Osteoblast (primary cell): ENCODE measurements around the gene ITPKC. TPM values are rescaled to one million over a fixed set of nuclear protein-coding genes. Genes with fewer than 3 reads are reported as not detected.

Experiments
- DNase-seq: peaks from one replicate; pipeline ENCODE4 v3.0.0; 2011; ENCODE audit warnings: low spot score, mixed read lengths; ENCODE audit not compliant: insufficient read length; ENCODE audit errors: missing footprints
- H2AFZ ChIP-seq: 2 replicates; pipeline ENCODE4 v1.6.0; 2011; ENCODE audit warnings: mild to moderate bottlenecking, low read length
- H3K27ac ChIP-seq: 2 replicates; pipeline ENCODE4 v1.5.1; 2011; ENCODE audit warnings: mild to moderate bottlenecking, low read depth, low read length, moderate library complexity
- H3K27me3 ChIP-seq: 2 replicates; pipeline ENCODE4 v1.6.0; 2012; ENCODE audit warnings: mild to moderate bottlenecking, control low read depth, inconsistent platforms, low read length, moderate library complexity; ENCODE audit not compliant: insufficient read depth
- H3K36me3 ChIP-seq: 2 replicates; pipeline ENCODE4 v1.5.1; 2011; ENCODE audit warnings: mild to moderate bottlenecking, low read length, control low read depth, moderate library complexity; ENCODE audit not compliant: insufficient read depth
- H3K4me1 ChIP-seq: 2 replicates; pipeline ENCODE4 v1.5.1; 2011; ENCODE audit warnings: mild to moderate bottlenecking, low read length, control low read depth, moderate library complexity; ENCODE audit not compliant: insufficient read depth
- H3K4me2 ChIP-seq: 2 replicates; pipeline ENCODE4 v1.6.0; 2011; ENCODE audit warnings: mild to moderate bottlenecking, low read length; ENCODE audit not compliant: insufficient read depth
- H3K4me3 ChIP-seq: fragments of 200-600 bp; sonication (generic); 3 replicates; pipeline ENCODE4 v1.5.1; 2012; ENCODE audit warnings: mild to moderate bottlenecking, low read length, inconsistent platforms; ENCODE audit not compliant: insufficient read depth
- H3K79me2 ChIP-seq: 2 replicates; pipeline ENCODE4 v1.6.0; 2012; ENCODE audit warnings: mild to moderate bottlenecking, low read length, control low read depth, inconsistent platforms; ENCODE audit not compliant: insufficient read depth
- H3K9me3 ChIP-seq: 2 replicates; pipeline ENCODE4 v1.5.1; 2011; ENCODE audit warnings: low read depth, low read length, control low read depth
- H4K20me1 ChIP-seq: 2 replicates; pipeline ENCODE4 v1.6.0; 2012; ENCODE audit warnings: mild to moderate bottlenecking, low read length, control low read depth; ENCODE audit not compliant: insufficient read depth
- total RNA-seq: library from RNA; depleted of rRNA; stranded (reverse); fragments of >200 nt; gene quantifications from 2 replicates; pipeline ENCODE4 v1.2.3, GENCODE V29; 2012
- TF ChIP-seq, protein P1 (sequence below): IDR thresholded peaks from 2 replicates; pipeline ENCODE4 v1.5.1; 2011; ENCODE audit warnings: mild to moderate bottlenecking, low read depth, low read length, moderate library complexity; ENCODE audit errors: extremely low read depth

ITPKC gene
- total RNA-seq, 1 donor = 9.8 TPM

DNA sequence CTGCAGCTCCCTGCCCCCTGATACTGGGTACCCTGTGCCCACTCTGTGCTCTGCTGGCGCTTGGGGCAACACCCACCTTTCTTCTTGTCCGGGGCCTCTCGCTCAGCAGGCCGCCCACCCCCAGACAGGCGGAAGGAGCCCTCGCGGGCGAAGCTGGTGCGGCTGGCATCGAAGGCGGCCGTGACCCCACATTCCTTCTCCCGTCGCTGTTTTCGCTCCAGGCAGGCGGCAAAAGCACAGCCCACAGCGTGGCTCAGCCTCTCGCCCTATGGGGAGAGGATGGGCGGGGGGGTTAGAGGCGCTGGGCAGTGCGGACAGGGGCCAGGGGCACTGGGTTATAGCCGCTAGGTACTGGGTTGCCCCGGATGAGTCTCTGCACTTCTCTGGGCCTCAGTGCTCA is 39.8 kb upstream of the ITPKC start:
- Histone ChIP-seq H2AFZ (no peak overlapping the region), H3K4me3 (no peak overlapping the region), H3K27me3 (no peaks in the 10 kb centered on the region), H3K79me2 (no peaks in the 10 kb centered on the region), H3K27ac (no peak overlapping the region), H3K4me1 (no peaks in the 10 kb centered on the region), H3K9me3 (no peaks in the 10 kb centered on the region), H3K4me2 (no peak overlapping the region), H4K20me1 (peaks cover 15% of the 10 kb centered on the region), H3K36me3 (peaks cover 92% of the 10 kb centered on the region)
- TF ChIP-seq, protein P1, sequence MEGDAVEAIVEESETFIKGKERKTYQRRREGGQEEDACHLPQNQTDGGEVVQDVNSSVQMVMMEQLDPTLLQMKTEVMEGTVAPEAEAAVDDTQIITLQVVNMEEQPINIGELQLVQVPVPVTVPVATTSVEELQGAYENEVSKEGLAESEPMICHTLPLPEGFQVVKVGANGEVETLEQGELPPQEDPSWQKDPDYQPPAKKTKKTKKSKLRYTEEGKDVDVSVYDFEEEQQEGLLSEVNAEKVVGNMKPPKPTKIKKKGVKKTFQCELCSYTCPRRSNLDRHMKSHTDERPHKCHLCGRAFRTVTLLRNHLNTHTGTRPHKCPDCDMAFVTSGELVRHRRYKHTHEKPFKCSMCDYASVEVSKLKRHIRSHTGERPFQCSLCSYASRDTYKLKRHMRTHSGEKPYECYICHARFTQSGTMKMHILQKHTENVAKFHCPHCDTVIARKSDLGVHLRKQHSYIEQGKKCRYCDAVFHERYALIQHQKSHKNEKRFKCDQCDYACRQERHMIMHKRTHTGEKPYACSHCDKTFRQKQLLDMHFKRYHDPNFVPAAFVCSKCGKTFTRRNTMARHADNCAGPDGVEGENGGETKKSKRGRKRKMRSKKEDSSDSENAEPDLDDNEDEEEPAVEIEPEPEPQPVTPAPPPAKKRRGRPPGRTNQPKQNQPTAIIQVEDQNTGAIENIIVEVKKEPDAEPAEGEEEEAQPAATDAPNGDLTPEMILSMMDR = no peak
- DNase-seq = peak; percentile 41

DNA sequence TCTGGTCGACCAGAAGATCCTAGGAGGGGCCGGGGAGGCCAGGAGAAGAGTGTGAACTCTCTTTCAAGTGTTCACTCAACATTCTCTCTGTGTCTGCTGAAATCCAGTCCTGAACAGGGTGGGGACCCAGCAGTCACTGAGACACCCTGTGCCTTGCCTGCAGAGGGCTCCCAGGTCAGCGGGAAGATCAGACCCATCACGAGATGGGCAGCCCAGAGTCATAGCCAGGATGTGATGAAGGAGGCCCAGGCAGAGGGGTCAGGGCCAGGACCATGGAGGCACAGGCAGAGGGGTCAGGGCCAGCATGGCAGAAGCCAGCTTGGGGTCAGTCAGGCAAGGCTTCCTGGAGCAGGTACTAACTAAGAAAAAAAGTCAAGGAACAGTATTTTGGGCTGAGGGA is 35.9 kb upstream of the ITPKC start:
- H3K9me3 ChIP-seq = no peaks in the 10 kb centered on the region
- peaks cover 29% of the 10 kb centered on the region for H4K20me1 ChIP-seq
- H3K4me3 ChIP-seq = no peak overlapping the region
- H3K36me3 ChIP-seq = peaks cover 88% of the 10 kb centered on the region
- TF ChIP-seq, protein P1 = no peak
- no peaks in the 10 kb centered on the region for H3K4me1 ChIP-seq
- DNase-seq = no peak
- H3K27ac ChIP-seq = no peak overlapping the region
- no peak overlapping the region for H3K4me2 ChIP-seq
- H2AFZ ChIP-seq = no peak overlapping the region
- peaks cover 7% of the 10 kb centered on the region for H3K79me2 ChIP-seq
- H3K27me3 ChIP-seq = no peaks in the 10 kb centered on the region

DNA sequence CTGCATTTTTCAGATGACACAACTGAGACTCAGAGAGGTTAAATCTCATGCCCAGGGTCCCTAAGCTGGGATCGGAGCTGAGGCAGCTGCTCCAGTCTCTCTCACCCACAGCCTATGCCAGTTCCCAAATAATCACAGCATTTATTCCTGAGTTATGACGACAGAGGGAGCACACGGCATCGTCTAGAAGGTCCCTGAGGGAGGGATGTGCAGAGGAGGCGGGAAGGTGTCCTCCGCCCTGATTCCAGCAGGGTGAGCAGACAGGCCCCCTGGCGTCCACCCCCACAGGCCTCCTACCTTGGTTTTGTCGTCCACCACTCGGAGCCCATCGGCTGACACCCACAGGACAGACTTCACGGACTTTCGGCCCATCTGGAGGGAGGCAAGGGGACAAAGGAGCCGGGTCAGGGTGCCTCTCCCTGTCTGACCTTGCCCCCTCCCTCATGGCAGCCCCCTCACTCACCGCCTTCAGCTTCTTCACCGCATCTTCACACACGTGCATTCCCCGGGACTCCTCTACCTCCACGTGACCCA is 34.4 kb upstream of the ITPKC start:
- H3K4me1 ChIP-seq = no peaks in the 10 kb centered on the region
- TF ChIP-seq, protein P1 = no peak
- H3K27me3 ChIP-seq = no peaks in the 10 kb centered on the region
- no peak overlapping the region for H2AFZ ChIP-seq
- peak; percentile 57 for DNase-seq
- no peak overlapping the region for H3K4me2 ChIP-seq
- peaks cover 13% of the 10 kb centered on the region for H3K79me2 ChIP-seq
- H3K27ac ChIP-seq = no peak overlapping the region
- H3K9me3 ChIP-seq = no peaks in the 10 kb centered on the region
- H3K4me3 ChIP-seq = no peak overlapping the region
- peaks cover 40% of the 10 kb centered on the region for H4K20me1 ChIP-seq
- H3K36me3 ChIP-seq = peaks cover 82% of the 10 kb centered on the region

DNA sequence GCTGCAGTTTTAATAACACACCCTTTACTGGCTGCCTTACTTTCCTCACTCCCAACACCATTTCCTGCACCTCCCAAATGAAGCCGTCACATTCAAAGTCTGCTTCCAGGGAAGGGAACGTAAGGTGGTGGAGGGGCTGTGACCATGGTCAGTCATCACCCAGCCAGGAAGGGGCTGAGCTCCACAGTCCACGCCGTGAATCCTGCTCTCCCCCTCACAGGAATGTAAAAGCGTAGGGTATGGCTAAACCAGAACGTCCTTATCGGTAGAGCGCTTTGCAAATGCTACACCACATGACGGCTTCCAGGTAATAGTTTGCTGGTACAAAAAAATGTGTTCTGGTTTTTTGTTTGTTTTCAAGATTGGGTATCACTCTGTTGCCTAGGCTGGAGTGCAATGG is 33.5 kb upstream of the ITPKC start:
- TF ChIP-seq, protein P1 = no peak
- Histone ChIP-seq H3K36me3 (peaks cover 73% of the 10 kb centered on the region), H3K9me3 (no peaks in the 10 kb centered on the region), H3K4me2 (no peak overlapping the region), H3K4me3 (no peak overlapping the region), H3K27ac (no peak overlapping the region), H3K79me2 (peaks cover 22% of the 10 kb centered on the region), H2AFZ (no peak overlapping the region), H3K4me1 (peaks cover 9% of the 10 kb centered on the region), H4K20me1 (peaks cover 49% of the 10 kb centered on the region), H3K27me3 (no peaks in the 10 kb centered on the region)
- peak; percentile 39 for DNase-seq
